ENCODE results near the gene BICRAL. TPM values are rescaled to one million over a fixed set of nuclear protein-coding genes. Genes with fewer than 3 reads are reported as not detected.
A peak's percentile ranks its signal among the peaks of the same experiment; 100 is the strongest.

The BICRAL gene
- total RNA-seq, 2 donors from 2014 or later = 11.6 to 14.9 TPM

GRCh38 chr6:42896178-42896719 lies 114.4 kb downstream of the BICRAL start:
- Mint-ChIP-seq H3K36me3 (ENCODE audit: low read depth) (no peaks in the 10 kb centered on the region), H3K4me1 (peaks cover 20% of the 10 kb centered on the region), H3K9me3 (no peaks in the 10 kb centered on the region), H3K27me3 (ENCODE audit: insufficient read depth) (no peaks in the 10 kb centered on the region), H3K4me3 (no peak overlapping the region), H3K27ac (no peak overlapping the region)
- H3K27me3 ChIP-seq (ENCODE audit: control insufficient read depth, insufficient read depth, low read length, poor library complexity, severe bottlenecking) = no peaks in the 10 kb centered on the region
- no peak for DNase-seq
- no peaks in the 10 kb centered on the region for H3K9me3 ChIP-seq (ENCODE audit: control insufficient read depth, low read length)
- no peak overlapping the region for H3K9ac ChIP-seq (ENCODE audit: extremely low read depth, low read length, poor library complexity, severe bottlenecking)
- no peak overlapping the region for H3K27ac ChIP-seq (ENCODE audit: low read depth, low read length)
- WGBS, 2 experiments (ENCODE audit: insufficient coverage in 1 of 2, insufficient read length in 1 of 2) = 93 to 97% methylated on average over 8 to 10 of the region's 10 CpGs
- no peak overlapping the region for H3K4me3 ChIP-seq (ENCODE audit: low read length)
- no peak for TF ChIP-seq CTCF (conservative IDR thresholded peaks at IDR 0.05)
- H3K4me1 ChIP-seq (ENCODE audit: control insufficient read depth, insufficient read depth, low read length) = peaks cover 11% of the 10 kb centered on the region
- H3K36me3 ChIP-seq (ENCODE audit: control insufficient read depth, insufficient read depth, low read length) = no peaks in the 10 kb centered on the region

GRCh38 chr6:42898891-42899361 lies 117.1 kb downstream of the BICRAL start:
- no peak overlapping the region for H3K27ac ChIP-seq (ENCODE audit: low read depth, low read length)
- 15 to 17% methylated on average over 10 of the region's 10 CpGs for WGBS, 2 experiments (ENCODE audit: insufficient coverage in 1 of 2, insufficient read length in 1 of 2)
- DNase-seq = peak; percentile 85
- Mint-ChIP-seq H3K4me3 (no peak overlapping the region), H3K9me3 (no peaks in the 10 kb centered on the region), H3K36me3 (ENCODE audit: low read depth) (no peaks in the 10 kb centered on the region), H3K4me1 (peaks cover 37% of the 10 kb centered on the region), H3K27ac (no peak overlapping the region), H3K27me3 (ENCODE audit: insufficient read depth) (no peaks in the 10 kb centered on the region)
- TF ChIP-seq CTCF (conservative IDR thresholded peaks at IDR 0.05) = peak; percentile 79
- no peaks in the 10 kb centered on the region for H3K9me3 ChIP-seq (ENCODE audit: control insufficient read depth, low read length)
- no peak overlapping the region for H3K9ac ChIP-seq (ENCODE audit: extremely low read depth, low read length, poor library complexity, severe bottlenecking)
- H3K36me3 ChIP-seq (ENCODE audit: control insufficient read depth, insufficient read depth, low read length) = no peaks in the 10 kb centered on the region
- no peaks in the 10 kb centered on the region for H3K27me3 ChIP-seq (ENCODE audit: control insufficient read depth, insufficient read depth, low read length, poor library complexity, severe bottlenecking)
- peaks cover 11% of the 10 kb centered on the region for H3K4me1 ChIP-seq (ENCODE audit: control insufficient read depth, insufficient read depth, low read length)
- no peak overlapping the region for H3K4me3 ChIP-seq (ENCODE audit: low read length)

- H3K4me1 Mint-ChIP-seq = peaks cover 33% of the 10 kb centered on the region
- Histone ChIP-seq H3K27me3 (ENCODE audit: control insufficient read depth, insufficient read depth, low read length, poor library complexity, severe bottlenecking) (no peaks in the 10 kb centered on the region), H3K9ac (ENCODE audit: extremely low read depth, low read length, poor library complexity, severe bottlenecking) (no peak overlapping the region), H3K27ac (ENCODE audit: low read depth, low read length) (no peak overlapping the region), H3K9me3 (ENCODE audit: control insufficient read depth, low read length) (no peaks in the 10 kb centered on the region), H3K4me3 (ENCODE audit: low read length) (no peak overlapping the region), H3K4me1 (ENCODE audit: control insufficient read depth, insufficient read depth, low read length) (peaks cover 11% of the 10 kb centered on the region), H3K36me3 (ENCODE audit: control insufficient read depth, insufficient read depth, low read length) (no peaks in the 10 kb centered on the region)
- no peak for DNase-seq
- 25 to 44% methylated on average over 7 to 8 of the region's 8 CpGs for WGBS, 2 experiments (ENCODE audit: insufficient coverage in 1 of 2, insufficient read length in 1 of 2)
- H3K4me3 Mint-ChIP-seq = no peak overlapping the region
- TF ChIP-seq CTCF (conservative IDR thresholded peaks at IDR 0.05) = no peak
- no peak overlapping the region for H3K27ac Mint-ChIP-seq
- H3K9me3 Mint-ChIP-seq = no peaks in the 10 kb centered on the region
- H3K27me3 Mint-ChIP-seq (ENCODE audit: insufficient read depth) = no peaks in the 10 kb centered on the region
- H3K36me3 Mint-ChIP-seq (ENCODE audit: low read depth) = no peaks in the 10 kb centered on the region
These were observed 118.0 kb downstream of the BICRAL start for GRCh38 chr6:42899871-42900270.

All from endodermal cell (in vitro differentiated cells).